Hippocampal formation (tissue), 2 donors: Measurements from ENCODE around the gene PLCG2.
"Not testable (repeated sequence)": the region's sequence is repeated elsewhere in the genome, so short reads cannot be mapped to it uniquely, and the experiment has no call there.

Experiments used
- DNase-seq, 2 donors: peaks; one replicate each; lab custom pipeline; 2025; lab: John Stamatoyannopoulos, UW

PLCG2 gene

DNA sequence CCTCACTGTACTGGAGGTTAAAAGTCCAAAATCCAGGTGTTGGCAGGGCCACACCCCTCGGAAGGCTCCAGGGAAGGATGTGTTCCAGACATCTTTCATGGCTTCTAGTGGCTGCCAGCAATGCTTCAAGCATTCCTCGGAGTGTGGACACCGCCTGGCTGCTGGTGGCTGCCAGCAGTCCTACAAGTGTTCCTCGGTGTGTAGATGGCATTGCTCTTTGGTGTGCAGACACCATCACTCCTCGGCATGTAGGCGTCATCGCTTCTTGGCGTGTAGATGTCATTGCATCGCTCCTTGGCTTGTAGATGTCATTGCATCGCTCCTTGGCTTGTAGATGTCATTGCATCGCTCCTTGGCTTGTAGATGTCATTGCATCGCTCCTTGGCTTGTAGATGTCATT, 98.4 kb downstream of the PLCG2 start:
- not testable (repeated sequence) for DNase-seq

DNA sequence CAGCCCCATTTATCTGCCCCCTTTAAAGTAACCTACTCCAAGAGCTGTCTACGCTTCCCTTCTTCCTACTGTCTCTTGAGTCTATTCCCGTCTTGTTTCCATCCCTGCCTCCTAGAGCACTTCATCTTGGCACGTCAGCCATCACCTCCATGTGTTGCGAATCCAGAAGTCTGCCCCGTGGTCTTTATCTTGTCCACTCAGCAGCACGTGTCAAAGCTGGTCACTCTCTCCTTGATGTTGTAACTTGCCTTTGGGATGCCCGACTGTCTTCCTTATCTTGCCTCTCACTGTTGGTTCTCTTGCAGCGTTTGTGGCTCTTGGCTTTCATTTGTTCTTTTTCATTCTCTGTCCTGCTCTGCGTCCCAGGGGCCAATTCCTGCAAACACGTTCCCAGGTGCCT, 99.4 kb downstream of the PLCG2 start:
- DNase-seq, result no peak

DNA sequence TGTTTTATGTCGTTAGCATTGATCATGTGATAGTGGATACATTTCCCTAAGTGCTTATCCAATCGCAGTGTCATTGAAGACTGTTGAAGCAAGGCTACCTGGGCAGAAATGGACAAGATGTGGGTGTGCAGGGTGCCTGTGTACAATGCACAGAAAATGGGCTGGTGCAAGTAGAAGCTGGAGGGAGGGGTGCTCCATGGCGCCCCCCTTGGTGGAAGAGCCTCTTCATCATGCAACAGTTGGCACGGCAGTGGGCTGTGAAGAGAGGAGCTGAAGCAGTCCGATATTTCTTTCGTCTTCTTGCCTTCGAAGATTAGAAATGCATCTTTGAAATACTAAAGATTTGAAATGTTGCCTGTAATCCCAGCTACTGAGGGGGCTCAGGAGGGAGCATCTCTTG, 100.5 kb downstream of the PLCG2 start:
- DNase-seq, result no peak

DNA sequence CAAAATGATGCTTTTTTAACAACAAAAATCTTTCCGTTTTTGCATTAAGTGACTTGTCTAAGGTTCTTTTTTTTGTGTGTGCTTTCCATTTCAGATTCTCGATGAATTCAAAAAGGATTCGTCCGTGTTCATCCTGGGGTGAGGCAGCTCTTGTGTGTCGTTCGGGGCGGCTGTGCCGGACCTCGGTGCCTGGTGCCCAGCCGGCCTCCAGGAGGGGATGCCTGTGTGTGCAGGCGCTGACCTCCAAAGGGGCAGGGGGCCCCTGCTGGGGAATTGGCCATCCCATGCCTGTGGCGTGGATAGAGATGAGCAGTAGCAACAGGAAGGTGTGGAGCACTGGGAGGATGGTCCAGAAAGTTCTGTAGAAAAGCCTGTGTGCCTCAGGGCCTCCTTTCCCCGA, 101.7 kb downstream of the PLCG2 start:
- no peak for DNase-seq

DNA sequence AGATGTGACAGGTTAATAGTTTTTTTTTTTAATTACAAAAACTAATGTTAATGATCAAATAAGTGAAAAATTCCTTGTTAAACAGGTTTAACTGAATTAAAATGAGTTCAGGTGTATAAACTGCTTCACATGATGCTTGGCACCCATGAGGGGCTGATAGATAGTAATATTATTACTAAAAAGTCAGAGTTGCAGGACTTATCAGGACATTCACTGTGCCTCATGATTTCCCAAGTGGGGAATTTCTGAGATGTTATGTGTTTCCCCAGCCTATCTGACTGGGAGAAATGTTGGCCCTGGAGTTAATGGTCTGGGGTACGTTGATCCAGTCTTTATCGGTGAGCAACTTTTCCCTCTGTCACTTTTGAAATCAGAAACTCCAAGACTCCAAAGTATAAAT, 102.1 kb downstream of the PLCG2 start:
- no peak for DNase-seq

DNA sequence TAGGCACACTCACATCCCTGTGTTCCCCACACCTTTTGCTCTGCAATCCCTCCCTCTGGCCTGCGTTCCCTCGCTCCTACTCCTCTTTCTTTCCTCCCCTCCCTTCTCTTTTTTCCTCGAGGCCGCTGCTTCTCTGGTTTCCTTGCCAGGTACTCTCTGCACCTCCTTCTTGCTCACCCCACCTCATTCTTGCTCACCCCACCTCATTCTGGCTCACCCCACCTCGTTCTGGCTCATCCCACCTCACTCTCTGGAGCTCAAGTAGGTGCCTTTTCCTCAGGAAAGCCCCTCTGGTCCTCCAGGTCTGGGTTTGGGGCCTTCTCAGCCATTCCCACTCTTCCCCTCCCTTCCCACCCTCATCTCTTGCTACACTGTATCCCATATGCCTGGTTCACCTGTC, 103.5 kb downstream of the PLCG2 start:
- DNase-seq, result no peak

DNA sequence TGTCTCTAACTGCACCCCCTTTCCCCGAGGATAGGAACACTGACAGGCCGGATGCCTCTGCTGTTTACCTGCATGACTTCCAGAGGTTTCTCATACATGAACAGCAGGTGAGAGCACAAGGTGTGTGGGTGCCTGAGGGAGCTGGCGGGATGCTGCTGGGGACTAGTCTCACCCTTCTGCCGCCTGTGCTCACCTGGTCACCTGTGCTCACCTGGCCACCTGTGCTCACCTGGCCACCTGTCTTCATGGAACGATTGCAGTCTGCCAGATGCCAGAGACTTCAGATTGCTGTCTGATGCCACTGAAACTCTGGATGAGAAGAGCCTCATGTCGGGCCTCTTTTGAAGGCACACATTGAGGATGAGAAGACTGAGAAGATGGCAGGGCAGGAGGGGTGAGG, 104.1 kb downstream of the PLCG2 start:
- no peak for DNase-seq

DNA sequence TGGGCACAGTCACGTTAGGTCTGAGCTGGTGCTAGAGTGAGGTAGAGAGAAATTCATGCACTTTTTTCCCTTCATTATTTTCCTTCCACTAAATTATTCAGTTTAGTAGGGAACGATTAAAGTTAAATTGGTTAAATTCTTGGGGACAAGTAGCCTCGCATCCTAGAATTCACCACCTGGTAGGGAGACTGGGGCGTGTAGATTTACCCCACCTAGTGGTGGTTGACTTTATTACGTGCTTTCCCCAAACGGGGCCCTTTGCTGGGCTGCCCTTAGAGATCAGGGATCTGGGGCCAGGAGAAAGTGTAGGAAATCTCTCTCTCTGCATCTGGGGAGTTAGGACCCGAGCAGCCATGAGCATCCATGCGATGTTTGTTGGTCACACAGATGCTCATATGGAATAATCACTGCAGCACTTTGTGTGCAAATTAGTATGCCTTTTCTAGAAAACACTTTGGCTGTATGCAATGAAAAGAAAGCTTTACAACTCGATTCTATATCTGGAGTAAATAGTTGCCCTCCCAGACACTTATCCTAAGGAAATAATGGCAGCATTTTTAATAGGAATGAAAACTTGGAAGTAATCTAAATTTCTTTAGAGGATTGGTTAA, 107.0 kb downstream of the PLCG2 start:
- no peak for DNase-seq

DNA sequence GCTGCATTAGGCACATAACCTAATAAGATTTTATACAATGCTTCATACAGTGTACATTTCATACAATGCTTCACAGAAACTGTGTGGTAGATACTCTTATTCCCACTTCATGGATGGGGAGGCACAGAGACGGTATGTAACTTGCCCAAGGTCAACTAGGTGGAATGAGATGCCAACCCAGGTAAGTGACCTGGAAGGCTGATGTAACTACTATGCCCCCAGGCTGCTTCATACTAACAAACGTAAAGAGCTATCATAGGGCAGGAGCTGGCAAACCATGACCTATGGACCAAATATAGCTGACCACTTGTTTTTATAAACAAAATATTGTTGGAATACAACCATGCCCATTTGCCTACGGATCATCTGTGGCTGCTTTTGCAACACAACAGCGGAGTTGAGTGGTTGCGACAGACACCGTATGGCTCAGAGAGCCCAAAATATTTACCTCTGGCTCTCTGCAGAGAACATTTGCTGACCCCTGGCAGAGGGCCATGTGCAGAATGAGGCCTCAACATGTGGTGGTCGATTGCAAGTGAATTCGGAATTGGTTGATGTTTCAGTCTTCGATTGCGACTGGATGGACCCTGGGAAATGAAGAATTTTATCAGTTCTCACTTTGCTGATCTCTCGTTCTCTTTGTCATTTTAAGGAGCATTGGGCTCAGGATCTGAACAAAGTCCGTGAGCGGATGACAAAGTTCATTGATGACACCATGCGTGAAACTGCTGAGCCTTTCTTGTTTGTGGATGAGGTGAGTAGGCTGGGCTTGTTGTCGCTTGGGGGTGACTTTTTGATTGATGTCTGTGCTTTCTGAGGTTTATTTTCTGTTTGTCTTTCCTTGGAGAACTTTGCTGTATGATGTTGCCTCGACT, 109.7 kb downstream of the PLCG2 start:
- DNase-seq, result no peak

DNA sequence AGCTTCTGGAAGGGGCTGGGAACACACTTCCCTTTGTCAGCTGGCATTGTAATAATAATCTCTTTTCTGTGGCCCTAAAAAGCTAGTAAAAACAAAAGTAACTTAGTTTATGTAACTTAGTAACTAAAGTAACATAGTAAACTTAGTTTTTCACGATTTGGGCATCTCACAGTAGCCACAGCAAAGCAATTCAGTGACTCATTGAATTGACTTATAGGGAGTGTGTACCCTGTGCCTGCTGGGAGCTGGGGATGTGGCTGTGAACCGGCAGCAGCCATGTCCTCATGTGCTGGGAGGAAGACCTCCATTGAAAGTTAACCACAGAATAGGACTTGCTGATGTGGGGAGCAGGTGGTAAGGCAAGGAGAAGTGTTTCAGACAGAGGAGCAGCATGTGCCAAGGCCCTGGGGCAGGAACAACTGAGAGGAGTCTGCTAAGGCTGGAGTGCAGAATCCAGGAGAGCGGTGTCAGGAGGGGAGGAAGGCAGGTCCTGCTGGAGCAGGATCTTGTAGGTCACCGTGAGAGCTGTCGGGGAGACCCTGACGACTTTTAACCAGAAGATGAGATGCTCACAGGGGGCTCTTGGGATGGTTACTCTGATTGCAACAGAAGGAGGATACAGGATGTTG, 112.8 kb downstream of the PLCG2 start:
- no peak for DNase-seq

DNA sequence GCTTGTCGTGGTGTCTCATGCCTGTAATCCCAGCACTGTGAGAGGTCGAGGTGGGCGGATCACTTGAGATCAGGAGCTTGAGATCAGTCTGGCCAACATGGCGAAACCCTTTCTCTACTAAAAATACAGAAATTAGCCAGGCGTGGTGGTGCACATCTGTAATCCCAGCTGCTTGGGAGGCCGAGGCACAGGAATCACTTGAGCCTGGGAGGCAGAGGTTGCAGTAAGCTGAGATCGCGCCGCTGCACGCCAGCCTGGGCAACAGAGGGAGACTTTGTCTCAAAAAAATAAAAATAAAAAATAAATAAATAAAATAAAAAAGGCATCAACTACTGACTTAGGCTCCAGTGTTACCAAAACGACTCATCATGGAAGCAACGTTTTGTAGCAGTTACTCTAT, 115.5 kb downstream of the PLCG2 start:
- no peak for DNase-seq

DNA sequence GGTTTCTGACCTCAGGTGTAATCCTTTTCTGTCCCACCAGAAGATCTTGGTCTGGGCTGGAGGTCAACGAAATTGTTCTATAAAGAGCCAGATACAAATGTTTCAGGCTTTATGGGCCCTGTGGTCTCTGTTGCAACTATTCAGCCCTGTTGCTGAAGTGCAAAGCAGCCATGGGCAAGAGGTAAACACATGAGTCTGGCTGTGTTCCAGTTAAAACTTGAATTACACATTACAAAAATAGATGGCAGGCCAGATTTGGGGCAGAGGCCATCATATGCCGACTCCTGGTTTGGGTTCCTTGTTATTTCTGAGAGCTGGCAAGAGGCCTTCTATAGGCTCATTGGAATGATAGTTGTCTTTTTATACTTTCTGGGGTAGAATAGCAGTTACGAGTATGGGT, 117.8 kb downstream of the PLCG2 start:
- no peak for DNase-seq

DNA sequence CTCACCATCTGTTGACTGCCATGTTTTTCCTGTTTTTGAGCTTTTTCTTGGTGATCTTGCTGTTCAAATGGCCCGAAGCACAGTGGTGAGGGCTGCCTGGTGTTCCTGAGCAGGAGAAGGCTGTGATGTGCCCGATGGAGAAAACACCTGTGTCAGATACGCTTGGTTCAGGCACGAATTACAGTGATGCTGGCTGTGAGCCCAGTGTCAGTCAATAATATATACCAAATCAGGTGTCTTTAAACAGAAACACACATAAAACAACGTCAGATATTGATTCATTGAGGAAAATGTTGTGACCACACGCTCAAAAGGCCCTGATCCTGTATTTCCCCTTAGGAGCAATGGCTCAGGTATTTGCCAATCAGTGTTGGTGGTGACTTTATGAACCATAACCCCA, 120.5 kb downstream of the PLCG2 start:
- no peak for DNase-seq

DNA sequence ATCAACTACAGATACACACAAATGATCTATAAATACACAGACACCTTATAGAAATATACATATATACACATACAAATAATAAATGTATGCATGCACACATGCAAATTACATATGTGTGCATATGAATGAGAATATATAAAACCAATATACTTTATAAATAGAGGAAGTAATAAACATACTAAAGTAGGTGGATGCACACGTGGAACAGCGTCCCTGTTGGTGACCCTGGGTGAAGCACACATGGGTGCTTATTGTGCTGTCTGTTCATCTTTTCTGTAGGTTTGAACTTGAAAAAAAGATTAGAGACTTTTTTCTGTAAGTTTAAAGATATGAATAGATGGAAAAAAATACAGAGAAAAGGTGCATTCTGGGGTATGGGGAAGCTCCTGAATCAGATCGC, 120.9 kb downstream of the PLCG2 start:
- no peak for DNase-seq

DNA sequence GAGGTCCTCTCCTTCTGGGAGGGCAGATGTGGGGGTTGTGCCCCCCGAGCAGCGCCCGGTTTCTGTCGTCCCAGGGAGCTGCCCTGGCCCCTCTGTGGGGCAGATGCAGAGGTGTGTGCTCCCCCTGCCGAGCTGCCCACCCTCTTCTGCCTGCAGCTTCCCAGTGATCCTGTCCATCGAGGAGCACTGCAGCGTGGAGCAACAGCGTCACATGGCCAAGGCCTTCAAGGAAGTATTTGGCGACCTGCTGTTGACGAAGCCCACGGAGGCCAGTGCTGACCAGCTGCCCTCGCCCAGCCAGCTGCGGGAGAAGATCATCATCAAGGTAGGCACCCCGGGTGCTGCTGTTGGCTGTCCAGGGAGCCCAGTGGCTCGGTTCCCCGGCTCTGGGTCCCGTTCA, 121.4 kb downstream of the PLCG2 start:
- DNase-seq, result no peak

DNA sequence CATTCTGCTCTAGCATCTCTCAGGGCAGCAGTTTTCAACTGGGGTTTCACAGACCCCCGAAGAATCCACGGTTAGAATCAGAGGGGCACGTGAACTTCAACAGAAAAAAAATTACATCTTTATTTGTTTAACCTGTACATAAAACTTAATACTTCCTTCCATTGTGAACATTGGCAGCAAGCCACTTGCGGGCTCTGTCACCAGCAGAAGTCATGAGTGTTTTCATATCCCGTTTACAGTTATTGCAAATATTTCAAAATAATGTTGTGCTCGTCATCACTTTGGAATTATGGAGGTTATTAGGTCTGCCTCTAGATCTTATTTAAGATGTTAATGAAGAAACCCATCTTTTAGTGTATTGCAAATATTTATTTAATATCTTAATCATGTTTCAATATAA, 122.4 kb downstream of the PLCG2 start:
- DNase-seq, result no peak

DNA sequence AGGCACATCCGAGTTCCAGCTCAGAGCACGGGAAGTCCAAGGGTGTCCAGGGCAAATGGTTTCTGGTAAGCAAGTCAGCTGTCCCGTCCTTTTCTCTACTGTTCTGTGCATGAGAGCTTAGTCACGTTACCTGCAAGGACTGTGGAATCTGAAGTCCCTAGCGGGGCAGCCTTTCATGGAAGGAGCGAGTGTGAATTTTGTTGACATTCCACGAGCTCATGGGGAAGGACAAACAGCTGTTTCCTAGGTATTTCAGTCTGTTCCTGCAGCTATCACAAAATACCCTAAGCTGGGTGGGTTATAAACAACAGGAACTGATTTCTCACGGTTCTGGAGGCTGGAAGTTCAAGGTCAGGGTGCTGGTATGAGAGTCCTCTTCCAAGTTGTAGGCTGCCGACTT, 122.9 kb downstream of the PLCG2 start:
- no peak for DNase-seq

DNA sequence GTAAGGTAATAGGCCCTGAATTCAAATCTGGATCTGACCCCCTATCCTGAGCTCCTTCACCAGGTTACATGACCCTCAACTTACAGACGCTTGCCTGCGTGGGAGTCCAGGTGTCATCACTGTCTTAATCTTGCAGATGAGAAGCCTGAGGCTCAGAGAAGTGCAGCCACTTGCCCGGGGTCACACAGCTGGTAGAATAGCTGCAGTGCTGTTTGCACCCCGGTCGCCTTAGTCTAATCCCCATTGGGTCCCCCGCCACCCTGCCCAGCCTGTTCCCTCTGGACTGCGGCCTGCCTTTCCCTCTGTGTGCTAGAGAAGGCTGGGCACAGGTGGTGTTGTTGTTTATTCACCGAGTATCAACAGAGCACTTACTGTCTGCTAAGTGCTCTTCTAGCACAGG, 125.2 kb downstream of the PLCG2 start:
- DNase-seq, result no peak

DNA sequence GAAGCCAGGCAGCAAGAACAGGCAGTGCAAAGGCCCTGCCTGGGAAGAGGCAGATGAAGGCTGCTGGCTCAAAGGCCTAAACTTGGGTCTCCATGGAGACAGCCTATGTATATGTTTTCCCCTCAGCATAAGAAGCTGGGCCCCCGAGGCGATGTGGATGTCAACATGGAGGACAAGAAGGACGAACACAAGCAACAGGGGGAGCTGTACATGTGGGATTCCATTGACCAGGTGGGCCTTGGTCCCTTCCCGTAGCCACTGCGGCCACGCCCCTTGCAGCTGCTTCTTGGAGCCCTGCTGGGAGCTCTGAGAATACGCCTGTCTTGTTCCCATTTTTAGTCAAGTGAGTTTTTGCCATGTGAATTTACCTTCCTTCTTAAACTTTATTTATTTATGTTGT, 126.2 kb downstream of the PLCG2 start:
- DNase-seq, result no peak

DNA sequence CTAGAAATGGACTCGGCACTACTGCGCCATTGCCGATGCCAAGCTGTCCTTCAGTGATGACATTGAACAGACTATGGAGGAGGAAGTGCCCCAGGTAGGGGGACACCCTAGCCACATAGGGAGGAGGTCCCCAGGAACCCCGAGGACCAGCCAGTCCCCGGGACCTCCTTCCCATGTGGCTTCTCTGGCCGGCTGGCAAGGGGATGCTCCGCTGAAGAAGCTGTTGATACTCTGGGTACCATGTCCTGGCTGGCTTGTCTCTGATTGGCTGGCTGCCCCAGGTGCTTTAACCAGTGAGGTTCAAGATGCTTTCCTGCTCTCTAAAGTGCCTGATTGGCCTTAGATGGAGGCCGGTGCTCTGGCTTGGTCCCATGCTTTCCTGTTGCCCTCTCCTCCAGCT, 128.6 kb downstream of the PLCG2 start:
- DNase-seq, result no peak

DNA sequence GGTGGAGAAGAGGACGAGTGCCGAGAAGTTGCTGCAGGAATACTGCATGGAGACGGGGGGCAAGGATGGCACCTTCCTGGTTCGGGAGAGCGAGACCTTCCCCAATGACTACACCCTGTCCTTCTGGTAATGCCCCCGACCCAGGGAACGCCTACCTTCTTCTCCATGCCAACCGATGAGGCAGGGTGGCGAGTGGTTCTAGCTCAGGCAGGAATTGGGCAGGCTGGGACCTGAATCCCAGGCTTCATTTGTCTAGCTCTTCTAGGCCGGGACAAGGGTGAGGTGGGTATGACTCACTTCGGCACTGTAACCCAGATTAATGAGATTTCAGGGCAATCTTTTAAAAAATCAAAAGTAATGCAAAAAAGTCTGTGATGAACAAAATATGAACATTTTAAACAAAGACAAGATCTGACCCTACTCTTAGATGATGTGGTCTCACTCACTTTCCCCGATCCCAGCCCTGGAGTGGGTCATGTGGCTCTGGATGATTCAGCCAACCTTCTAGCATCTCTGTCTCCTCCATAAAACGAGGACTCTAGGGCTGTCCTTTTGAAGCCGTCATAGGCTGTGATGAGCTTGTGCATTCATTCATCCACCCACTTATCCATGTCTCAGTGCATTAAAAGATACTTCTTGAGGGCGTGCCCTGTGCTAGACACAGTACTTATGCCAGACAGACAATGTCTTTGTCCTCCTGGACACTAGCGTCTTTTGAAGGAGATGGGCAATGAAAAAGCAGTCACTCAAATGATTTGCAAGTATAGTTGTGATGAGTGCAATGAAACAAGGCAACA, 129.6 kb downstream of the PLCG2 start:
- no peak for DNase-seq

DNA sequence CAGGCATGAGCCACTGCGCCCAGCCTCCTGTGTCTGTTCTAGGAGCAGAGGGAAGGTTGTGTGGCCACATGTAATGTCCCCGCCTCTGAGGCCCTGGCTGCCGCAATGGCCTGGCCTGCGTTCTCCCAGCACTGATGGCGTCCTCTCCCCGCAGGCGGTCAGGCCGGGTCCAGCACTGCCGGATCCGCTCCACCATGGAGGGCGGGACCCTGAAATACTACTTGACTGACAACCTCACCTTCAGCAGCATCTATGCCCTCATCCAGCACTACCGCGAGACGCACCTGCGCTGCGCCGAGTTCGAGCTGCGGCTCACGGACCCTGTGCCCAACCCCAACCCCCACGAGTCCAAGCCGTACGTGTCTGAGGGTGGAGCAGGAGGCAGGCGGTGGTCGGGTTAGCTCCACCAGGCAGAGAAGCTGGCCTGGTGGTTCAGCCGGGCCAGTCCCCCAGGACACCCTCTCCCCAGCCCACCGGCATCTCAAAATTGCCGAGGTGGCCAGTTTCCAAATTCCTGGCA, 131.3 kb downstream of the PLCG2 start:
- DNase-seq, result no peak
